Measurements from ENCODE around the gene TANK. TPM values are rescaled to one million over a fixed set of nuclear protein-coding genes. Genes with fewer than 3 reads are reported as not detected.

TANK gene
- polyA plus RNA-seq, 1 donor from 2014 or later, result 58.1 TPM

- no peak overlapping the region for H3K9ac ChIP-seq (ENCODE audit: low read length)
- TF ChIP-seq SMC3 (conservative IDR thresholded peaks at IDR 0.05; ENCODE audit: poor library complexity), result no peak
- TF ChIP-seq TAF1 (IDR thresholded peaks at IDR 0.05; ENCODE audit: low read depth), result no peak
- no peaks in the 10 kb centered on the region for H4K20me1 ChIP-seq (ENCODE audit: insufficient read depth)
Measured at GRCh38 chr2:161170377-161170776, 10.1 kb downstream of the TANK start.

GRCh38 chr2:161170958-161171932 is 11.0 kb downstream of the TANK start:
- H3K9me3 ChIP-seq (ENCODE audit: low read length), result no peaks in the 10 kb centered on the region
- H3K79me2 ChIP-seq (replicated peaks; ENCODE audit: insufficient read depth, low read length), result no peaks in the 10 kb centered on the region
- H3F3A ChIP-seq (ENCODE audit: insufficient read depth, low read length, poor library complexity, severe bottlenecking), result no peaks in the 10 kb centered on the region
- H3K4me3 ChIP-seq (ENCODE audit: low read length), result no peak overlapping the region
- no peaks in the 10 kb centered on the region for H3K9me2 ChIP-seq (ENCODE audit: insufficient read depth, low read length)
- H3K36me3 ChIP-seq (ENCODE audit: insufficient read depth, low read length), result no peaks in the 10 kb centered on the region
- H3K4me2 ChIP-seq (ENCODE audit: low read length), result no peak overlapping the region
- H2AFZ ChIP-seq (ENCODE audit: low read depth, low read length), result no peak overlapping the region
- TF ChIP-seq POLR2AphosphoS5 (IDR thresholded peaks at IDR 0.05), result no peak
- no peak for TF ChIP-seq TAF1 (IDR thresholded peaks at IDR 0.05; ENCODE audit: low read depth)
- TF ChIP-seq EZH2 (IDR thresholded peaks at IDR 0.05; ENCODE audit: borderline replicate concordance, insufficient read depth, low read length, poor library complexity, severe bottlenecking), result no peak
- TF ChIP-seq MXI1 (conservative IDR thresholded peaks at IDR 0.05; ENCODE audit: poor library complexity, severe bottlenecking), result no peak
- TF ChIP-seq REST (IDR thresholded peaks at IDR 0.05; ENCODE audit: borderline replicate concordance), result no peak
- TF ChIP-seq CTCF (IDR thresholded peaks at IDR 0.05; ENCODE audit: poor library complexity, severe bottlenecking), result no peak
- TF ChIP-seq EP300 (conservative IDR thresholded peaks at IDR 0.05; ENCODE audit: poor library complexity, severe bottlenecking), result no peak
- TF ChIP-seq RAD21 (conservative IDR thresholded peaks at IDR 0.05), result no peak
- TF ChIP-seq SMC3 (conservative IDR thresholded peaks at IDR 0.05; ENCODE audit: poor library complexity), result no peak
- H4K20me1 ChIP-seq (ENCODE audit: insufficient read depth), result no peaks in the 10 kb centered on the region
- H3K27ac ChIP-seq (ENCODE audit: low read length), result no peak overlapping the region
- H3K9ac ChIP-seq (ENCODE audit: low read length), result no peak overlapping the region
- H3K27me3 ChIP-seq (ENCODE audit: insufficient read depth, low read depth, low read length), result no peaks in the 10 kb centered on the region

More at GRCh38 chr2:161170377-161170776, 10.1 kb downstream of the TANK start:
- H3K27ac ChIP-seq (ENCODE audit: low read length), result no peak overlapping the region
- no peaks in the 10 kb centered on the region for H3K79me2 ChIP-seq (replicated peaks; ENCODE audit: insufficient read depth, low read length)
- no peaks in the 10 kb centered on the region for H3K27me3 ChIP-seq (ENCODE audit: insufficient read depth, low read depth, low read length)
- no peak overlapping the region for H3K4me2 ChIP-seq (ENCODE audit: low read length)
- no peak overlapping the region for H3K4me3 ChIP-seq (ENCODE audit: low read length)
- no peaks in the 10 kb centered on the region for H3K9me2 ChIP-seq (ENCODE audit: insufficient read depth, low read length)
- no peak overlapping the region for H2AFZ ChIP-seq (ENCODE audit: low read depth, low read length)
- H3K9me3 ChIP-seq (ENCODE audit: low read length), result no peaks in the 10 kb centered on the region
- no peaks in the 10 kb centered on the region for H3K36me3 ChIP-seq (ENCODE audit: insufficient read depth, low read length)
- H3F3A ChIP-seq (ENCODE audit: insufficient read depth, low read length, poor library complexity, severe bottlenecking), result no peaks in the 10 kb centered on the region
